Mammary epithelial cell (primary cell): ENCODE measurements around the gene AKAP6.

ENCODE experiments used
- CTCF ChIP-seq, 2 donors: IDR thresholded peaks in 1 of 2; conservative IDR thresholded peaks in 1 of 2; 2 replicates each; pipeline ENCODE4 v1.5.1; 2011 to 2012; ENCODE audit warnings: inconsistent platforms in 2 of 2, low read length in 2 of 2, mild to moderate bottlenecking in 2 of 2, control low read depth in 1 of 2, low read depth in 1 of 2; ENCODE audit not compliant: insufficient read depth in 1 of 2; ENCODE audit errors: extremely low read depth in 1 of 2
- EZH2 ChIP-seq: IDR thresholded peaks from 2 replicates; pipeline ENCODE4 v1.6.1; 2012; ENCODE audit warnings: low read length, inconsistent platforms, borderline replicate concordance

- TF ChIP-seq CTCF (conservative IDR thresholded peaks at IDR 0.05 in 1 of 2, IDR thresholded peaks at IDR 0.05 in 1 of 2; ENCODE audit: extremely low read depth in 1 of 2, insufficient read depth in 1 of 2, low read depth in 1 of 2, low read length in 2 of 2) (no peak), EZH2 (no peak)
Observed at GRCh38 chr14:32470161-32470715, 141.1 kb downstream of the AKAP6 start.
